GM21786 (cell line): ENCODE data around the gene MYO5B.

Source experiments
- ATAC-seq: cut with Tn5 transposase; IDR thresholded peaks from one replicate; pipeline ENCODE4 v1.9.1; 2021; ENCODE audit not compliant: unreplicated experiment

Gene MYO5B

DNA sequence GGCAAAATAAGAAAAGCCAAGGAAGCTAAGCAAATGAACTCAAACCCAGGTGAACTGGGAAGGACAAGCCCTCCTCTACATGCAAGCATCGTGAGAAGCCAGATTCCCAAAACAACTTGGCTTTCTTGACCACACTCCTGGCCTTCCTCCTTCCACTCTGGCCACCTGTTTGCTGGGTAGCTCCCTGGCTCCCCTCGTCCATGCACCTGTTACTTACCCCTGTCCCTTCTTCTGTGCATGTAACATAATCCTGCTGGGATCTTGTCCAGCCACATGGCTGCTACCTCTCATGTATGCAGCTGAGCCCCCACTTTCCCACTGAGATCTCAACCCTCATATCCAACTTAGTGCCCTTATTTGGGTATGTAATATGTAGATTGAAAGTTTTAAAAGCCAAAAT lies 121.6 kb downstream of the MYO5B start:
- ATAC-seq, result no peak

DNA sequence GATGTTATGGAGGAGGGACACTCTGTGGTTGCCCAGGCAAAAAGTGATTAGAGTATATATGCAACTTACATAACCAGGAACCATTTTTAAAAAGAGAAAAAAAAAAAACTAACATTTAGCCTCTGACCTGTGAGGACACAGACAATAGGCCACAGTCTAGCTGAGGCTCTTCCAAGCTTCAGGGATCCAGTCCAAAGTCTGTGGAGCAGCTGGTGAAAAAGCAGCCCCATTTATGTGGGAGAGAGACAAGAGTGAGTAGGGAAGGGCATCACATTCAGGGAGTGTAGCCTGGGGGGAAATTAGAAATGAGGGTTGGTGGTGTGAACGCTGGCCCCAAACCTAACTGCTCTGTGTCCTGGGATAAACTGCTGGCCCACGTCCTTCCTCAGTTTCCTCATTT lies 122.8 kb downstream of the MYO5B start:
- no peak for ATAC-seq

DNA sequence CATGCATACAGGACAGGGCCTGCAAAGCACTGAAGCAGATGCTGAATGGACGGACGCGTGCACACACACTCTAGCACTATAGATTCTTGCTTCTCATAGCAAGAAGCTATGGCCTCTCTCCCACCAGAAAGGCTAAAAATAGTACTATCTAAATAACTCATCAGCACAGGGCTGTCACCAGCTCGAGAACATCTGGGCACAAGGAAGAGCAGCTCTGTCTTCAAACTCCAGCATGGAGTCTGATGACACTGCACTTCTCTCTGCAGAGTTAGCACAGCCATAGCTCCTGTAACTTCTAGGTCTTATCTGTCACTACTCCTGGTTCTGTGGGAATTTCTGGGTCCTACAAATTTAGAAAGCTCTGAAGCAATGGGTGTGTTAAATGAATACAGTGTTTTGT lies 123.5 kb downstream of the MYO5B start:
- no peak for ATAC-seq

DNA sequence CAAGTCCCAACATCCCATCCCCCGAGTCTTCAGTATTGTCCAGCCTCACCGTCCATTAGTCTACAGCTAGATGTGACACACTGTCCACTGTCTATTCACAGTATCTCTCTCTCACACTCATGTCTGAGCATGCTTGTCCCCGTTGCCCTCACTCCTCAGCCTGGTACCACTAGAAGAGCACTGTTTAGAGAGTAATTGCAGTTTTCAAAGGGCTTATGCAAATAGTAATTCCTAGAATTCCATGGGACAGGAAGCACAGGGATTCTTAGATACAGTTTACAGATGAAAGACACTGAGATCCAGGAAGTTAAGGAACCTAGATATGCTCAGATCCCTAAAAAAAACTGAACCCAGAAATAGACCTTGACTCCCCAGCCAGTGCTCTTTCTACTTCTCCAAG lies 125.5 kb downstream of the MYO5B start:
- ATAC-seq, result no peak

DNA sequence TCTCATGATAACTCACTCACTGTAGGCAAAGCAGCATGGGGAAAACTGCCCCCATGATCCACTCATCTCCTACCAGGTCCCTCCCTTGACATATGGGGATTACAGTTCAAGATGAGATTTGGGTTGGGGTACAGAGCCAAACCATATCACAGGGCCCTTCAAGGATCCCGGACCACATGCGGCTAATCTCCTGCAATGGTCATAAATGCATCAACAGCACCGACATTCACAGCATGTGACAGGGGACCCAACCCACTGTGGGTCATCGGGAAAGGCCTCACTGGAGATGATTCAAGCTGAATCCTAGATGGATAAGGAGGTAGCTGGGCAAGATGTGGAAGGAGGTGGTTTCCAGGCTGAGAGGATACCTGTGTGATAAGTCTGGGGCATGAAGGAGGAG lies 129.4 kb downstream of the MYO5B start:
- no peak for ATAC-seq

DNA sequence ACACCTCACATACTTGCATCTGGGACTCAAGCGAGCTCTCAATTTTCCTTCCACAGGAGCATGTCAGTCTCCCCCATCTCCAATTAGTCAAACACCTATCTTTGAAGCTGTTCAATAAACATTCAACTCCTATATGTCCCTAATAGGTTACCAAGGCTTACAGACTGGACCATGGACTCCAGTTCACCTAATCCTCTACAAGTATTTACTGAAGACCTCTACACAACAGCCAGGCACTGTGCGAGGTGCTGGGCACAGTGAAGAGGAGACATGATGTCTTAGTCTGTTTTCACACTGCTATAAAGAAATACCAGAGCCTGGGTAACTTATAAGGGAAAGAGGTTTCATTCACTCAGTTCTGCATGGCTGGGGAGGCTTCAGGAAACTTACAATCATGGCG lies 129.9 kb downstream of the MYO5B start:
- ATAC-seq, result no peak

DNA sequence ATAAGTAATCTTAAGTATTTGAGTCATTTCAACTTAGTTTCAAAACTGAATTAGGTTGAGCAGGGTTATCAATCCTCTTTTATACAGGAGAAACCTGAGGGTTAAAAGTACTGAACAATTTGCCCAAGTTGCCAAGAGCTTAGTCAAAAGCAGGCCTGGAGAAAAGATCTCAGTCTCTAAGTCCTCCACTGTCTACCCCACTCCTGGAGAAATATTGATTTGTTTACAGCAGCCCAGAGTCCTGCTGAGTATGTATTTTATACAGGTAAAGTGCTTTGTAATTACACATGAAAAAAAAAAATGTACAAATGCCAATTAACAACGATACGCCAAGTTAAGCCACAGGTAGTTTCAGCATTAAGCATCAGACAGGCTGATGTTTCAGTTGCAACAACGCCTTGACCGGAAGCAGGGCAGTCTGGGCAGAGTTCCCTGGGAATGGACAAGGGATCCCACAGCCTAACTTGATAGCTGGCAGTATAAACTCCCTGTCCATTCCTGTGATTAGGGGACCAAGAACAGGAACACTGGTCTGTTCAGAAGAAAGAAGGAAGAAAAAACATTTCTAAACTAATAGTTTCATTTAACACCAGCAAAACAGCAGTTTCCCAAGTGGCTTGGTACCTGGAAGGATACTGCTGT lies 132.9 kb downstream of the MYO5B start:
- no peak for ATAC-seq

DNA sequence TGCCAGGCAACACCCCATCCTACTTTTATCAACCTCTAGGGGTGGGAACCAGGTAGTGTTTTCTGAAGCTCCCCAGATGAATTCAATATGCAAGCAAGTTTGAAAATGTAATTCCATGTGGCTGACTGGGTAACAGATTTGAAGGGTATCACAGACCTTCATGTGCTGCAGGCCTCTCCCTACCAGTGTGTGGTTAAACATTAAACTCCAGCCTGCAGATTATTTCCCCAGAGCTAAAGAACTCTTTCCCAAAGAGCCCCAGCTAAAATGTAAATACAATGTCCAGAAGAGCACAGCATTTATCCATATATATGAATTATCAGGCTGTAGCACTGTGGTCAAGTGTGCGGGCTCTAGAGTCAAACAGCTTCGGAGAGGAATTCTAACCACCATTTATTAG lies 134.1 kb downstream of the MYO5B start:
- ATAC-seq, result no peak

DNA sequence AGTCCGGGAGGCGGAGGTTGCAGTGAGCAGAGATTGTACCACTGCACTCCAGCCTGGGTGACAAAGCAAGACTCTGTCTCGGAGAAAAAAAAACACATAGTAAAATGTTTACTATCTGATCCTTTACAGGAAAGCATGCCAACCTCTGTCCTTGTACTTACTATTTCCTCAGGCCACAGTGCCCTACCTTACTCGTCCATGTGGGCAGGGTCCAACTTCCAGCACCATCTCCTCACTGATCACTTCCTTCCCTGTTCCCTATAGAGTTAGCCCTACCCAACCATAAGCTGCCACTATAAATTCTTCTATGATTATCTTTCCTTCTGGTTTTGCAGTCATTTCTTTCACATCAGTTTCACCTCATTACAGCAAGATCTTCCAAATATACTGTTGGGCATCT lies 136.2 kb downstream of the MYO5B start:
- ATAC-seq, result no peak

DNA sequence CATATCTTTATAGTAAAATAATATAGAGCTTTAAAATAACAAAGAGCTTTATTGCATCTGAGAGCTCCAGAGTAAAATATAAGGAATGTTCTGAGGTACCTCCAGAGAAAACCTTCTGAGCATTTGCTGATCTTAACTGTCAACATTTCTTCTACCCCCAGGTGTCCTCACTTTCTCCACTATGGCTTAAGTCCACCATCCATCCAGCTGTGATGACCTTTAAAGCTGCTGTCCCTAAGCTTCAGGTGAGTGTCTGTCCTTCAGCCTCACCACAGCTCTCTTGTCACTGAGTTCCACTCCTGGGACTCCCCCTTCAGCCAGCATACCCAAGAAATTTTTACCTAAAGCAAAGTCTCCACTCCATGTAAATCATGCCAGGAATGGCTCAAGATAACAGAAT lies 137.9 kb downstream of the MYO5B start:
- no peak for ATAC-seq

DNA sequence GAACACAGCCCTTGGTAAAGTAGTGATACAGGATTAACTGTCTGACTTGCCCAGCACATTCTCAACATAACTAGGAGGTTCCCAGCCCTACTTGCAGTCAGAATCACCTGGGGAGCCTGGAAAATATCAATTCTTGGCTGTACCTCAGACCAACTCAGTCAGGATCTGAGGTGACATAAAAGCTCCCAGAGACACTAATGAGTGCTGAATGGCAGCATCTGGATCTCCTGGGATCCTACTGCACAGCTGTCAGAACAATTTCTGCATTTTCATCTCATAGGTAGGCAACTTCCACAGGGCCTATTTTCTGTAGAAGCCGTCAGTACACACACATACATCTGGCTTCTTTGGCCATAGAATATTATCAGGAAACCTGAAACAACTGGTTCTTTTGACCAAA lies 138.8 kb downstream of the MYO5B start:
- ATAC-seq, result no peak

DNA sequence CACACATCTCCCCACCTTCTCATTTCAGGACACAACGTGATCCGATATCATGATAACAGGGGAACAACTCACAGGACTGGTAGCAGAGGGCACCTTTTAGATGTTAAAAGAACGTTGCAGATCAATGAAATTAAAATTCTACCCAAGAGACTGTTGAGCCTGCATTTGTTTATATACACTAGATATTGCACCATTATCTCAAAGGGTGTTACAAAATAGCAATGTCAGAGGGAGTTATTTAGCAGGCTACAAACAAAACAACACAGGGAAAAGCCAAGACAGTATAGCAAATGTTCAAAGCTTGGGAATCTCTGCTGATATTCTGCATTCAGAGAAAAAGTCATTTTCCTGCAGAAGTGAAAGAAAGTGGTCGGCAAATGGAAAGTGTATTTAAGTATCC lies 139.5 kb downstream of the MYO5B start:
- ATAC-seq, result no peak

DNA sequence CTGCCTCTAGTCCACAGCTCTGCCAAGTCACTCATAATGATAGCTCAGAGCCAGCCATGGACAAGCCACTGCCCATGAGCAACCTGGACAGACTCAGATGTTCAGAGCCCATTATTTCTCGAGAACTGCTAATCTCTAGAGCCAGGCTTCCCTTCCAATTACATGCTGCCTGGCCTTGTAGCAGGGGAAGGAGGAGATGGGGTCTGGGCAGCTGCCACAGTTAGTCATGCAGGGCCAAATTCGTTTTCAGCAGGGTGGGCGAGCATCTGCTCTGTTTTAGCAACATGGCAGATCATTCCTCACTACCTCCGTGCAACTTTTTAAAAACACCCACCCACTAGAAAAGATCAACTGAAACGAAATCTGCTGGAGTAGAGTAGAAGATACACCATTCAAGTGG lies 141.8 kb downstream of the MYO5B start:
- ATAC-seq, result no peak

DNA sequence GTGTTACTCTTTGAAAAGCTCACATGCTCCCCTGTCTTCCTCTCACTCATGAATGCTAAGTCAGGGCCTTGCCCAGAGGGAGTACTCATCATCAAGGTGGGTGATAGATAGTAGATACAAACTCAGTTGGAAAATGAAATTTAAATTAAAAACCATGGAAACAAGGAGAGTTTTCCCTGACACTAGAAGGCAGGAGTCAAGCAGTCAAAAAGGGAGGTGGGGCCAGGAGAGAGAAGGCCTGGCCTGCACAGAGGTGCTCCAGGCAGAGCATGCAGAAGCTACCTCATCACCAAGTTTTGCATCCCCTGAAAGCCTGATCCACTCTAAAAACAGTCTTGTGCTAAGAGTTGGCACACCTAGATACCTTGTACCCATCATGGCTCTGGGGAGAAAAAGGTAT lies 143.7 kb downstream of the MYO5B start:
- ATAC-seq, result no peak

DNA sequence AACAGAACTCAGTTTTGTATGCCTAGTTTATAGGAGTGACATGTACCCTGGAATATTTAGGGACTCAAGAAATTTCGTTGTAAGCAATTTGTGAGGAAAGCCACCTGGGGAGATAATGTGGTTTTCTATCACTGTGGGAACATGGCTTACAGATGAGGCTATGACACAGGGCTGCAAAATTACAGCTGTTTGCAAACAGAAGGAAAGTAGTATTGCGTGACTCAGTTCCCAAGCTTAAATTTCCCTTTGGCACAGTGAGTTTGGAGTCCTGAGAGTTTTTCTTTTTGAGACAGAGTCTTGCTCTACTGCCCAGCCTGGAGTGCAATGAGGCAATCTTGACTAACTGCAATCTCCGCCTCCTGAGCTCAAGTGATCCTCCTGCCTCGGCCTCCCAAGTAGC lies 149.8 kb downstream of the MYO5B start:
- no peak for ATAC-seq

DNA sequence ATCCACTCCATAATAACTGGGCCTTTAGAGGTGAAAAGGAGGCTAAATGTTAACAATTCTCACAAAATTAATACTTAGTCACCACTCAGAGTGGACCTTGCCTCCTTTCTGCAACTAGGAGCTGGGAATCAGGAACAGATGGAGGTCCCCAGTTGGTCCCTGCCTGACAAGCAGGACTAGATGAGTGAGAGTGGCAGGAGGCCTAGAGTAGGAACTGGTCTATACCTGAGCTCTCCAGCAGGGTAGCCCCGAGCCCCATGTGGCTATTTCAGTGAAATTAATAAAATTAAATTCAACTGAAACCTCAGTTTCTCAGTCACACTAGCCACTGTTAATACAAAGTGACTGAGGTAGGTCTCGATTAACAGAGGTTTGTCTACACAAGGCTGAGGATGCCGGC lies 150.5 kb downstream of the MYO5B start:
- no peak for ATAC-seq

DNA sequence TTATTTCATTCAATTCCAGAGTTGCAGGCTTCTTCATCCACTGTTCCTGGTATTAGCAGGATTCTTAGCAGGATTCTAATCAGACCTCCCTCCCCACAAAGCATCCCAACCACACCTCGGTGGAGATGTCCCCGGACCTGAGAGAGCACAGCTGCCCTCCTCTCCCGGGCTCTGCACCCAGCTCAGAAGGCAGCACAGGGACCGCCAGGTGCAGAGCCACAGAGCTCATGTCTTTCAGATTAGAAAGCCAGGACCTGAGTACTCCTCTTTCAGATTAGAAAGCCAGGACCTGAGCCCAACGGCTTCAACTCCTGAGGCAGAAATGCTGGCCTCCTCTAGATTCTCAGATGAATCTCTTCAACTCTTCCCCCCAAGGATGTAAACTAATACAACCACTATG lies 152.3 kb downstream of the MYO5B start:
- ATAC-seq, result no peak

DNA sequence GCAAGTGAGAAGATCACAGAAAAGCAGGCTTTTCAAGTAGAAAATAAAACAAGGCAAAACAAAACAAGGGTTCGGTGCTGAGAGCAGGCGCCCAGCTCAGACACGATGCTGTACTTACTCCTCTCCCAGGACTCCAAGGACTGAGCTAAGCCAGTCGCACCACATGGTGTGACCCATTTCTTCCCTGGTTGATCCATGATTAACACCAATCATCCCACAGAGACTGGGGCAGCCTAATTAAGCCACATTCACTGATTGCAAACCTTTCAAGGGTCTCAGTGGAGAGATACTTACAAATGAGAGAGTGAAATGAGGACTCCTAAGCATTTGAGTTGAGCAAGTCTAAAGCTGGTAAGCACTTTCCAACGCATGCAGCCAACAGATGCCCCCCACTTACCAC lies 155.2 kb downstream of the MYO5B start:
- ATAC-seq, result no peak

DNA sequence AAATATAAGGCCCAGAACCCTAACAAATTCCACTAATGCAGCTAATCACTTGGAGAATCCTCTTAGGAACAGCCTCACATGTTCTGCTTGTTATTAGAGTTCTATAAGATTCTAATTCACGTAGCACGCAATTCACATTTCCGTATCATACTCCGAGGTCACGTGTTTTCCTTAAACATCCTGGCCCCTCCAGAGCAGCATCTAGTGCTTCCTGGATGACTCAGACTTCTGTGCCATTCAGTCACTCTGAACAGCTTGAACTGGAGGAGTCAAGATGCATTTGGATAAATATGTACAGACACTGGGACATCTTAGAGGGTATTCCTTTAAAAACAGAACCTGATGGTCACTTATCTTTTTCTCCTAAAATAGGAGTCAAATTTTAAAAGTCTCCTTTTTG lies 156.5 kb downstream of the MYO5B start:
- no peak for ATAC-seq

DNA sequence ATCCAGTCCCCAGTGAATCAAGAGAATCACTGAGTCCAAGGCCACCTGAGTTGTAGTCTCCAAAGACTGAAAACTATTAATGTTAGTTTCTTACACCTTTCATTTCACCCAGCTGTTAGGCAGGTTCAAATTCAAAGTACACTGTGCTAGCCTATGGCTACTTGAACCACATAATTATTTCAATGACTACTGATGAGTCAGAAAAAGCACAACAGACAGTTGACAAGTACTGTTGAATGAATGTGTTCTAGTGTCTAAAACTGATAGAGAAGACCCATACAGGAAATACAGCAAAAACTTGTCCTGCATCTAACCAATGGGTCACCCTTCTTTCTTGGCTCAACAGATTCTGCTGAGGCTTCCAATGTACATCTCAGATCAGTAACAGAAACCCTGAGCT lies 160.9 kb downstream of the MYO5B start:
- ATAC-seq, result no peak

DNA sequence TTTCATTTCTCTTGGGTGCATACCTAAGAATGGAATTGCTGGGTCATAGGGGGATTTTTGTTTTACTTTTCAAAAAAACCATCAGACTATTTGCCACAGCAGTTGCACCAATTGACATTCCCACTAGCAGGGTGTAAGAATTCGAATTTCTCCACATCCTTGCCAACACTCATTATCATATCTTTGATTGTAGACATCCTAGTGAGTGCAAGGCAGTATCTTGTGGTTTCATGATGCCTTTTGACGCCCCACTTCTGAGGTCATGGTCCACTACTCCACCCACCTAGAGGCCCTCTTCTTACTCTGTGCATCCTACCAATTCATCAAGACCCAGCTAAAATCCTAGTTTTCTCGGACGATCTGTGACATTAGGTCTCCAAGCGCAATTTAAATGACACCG lies 161.9 kb downstream of the MYO5B start:
- ATAC-seq, result no peak

DNA sequence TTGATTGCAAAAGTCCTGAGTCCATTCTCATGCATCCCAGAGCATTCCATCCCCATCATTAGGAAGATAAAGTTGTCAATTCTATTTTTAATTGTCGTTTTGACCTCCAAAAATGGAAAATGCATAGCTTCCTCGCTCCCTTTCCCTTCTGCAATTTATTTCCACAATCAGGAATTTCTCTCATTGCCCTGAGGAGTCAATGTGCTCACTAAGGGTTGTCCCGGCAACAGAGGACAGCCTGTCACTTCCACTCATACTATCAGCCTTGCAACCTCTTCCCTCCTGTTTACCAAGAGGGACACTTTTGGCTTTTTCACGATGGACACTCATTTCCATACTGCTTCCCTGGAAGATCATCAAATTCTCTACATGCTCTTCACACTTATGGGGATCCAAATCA lies 164.8 kb downstream of the MYO5B start:
- ATAC-seq, result no peak

DNA sequence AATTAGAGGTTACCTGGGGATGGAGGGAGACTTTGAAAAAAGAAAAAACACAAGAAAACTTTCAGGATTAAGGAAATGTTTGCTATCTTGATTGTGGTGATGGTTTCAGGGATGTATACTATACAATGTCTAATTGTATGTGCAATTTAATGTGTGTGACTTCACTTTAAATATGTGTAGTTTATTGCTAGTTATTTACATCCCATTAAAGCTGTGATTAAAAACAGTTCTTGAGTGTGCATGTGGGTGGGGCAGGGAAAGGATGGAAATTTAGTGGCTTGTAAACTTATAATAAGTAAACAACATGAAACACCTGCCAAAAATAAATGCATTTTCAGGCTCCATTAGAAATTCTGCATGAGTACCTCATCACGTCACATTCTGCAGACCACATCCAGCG lies 167.0 kb downstream of the MYO5B start:
- no peak for ATAC-seq

DNA sequence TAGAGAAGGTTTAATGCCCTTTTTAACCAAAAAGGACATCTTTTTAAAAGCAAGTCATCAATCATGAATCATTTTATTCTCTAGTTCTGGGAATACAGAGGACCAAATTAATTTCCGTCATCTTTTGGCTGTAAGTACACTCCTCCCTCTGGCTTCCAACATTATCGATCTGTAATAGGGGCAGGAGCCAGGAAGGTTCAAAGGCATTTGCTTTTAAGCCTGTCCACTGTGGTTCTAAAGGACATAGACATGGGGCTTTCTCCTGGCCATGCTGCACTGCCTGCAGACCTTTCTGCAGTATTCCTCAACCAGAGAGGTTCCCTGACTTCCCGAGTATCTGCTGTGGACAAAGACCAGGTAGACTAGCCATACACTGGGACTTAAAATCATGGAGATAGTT lies 170.5 kb downstream of the MYO5B start:
- ATAC-seq, result no peak
